ENCODE measurements around the gene MYH14. TPM values are rescaled to one million over a fixed set of nuclear protein-coding genes. Genes with fewer than 3 reads are reported as not detected.
A peak's percentile ranks its signal among the peaks of the same experiment; 100 is the strongest.

Gene MYH14
- total RNA-seq, 4 donors from 2014 or later: 103 to 174 (median 141) TPM

- H3K27me3 ChIP-seq: no peaks in the 10 kb centered on the region
- in situ Hi-C loops (cut with MboI; ENCODE audit: low sequenced_read_pairs in 4 of 4) (no loop called here), intact Hi-C loops (cut with DNase I; ENCODE audit: low total_unique reads) (no loop called here)
- H3K9me3 ChIP-seq: no peaks in the 10 kb centered on the region
- H3K4me1 ChIP-seq: peaks cover 24 to 34% of the 10 kb centered on the region in 2 donors
- ATAC-seq (no peak), DNase-seq (peak; percentile 25 to 41)
- TF ChIP-seq CTCF (IDR thresholded peaks at IDR 0.05 in 4 of 5, conservative IDR thresholded peaks at IDR 0.05 in 1 of 5) (no peak), POLR2A (IDR thresholded peaks at IDR 0.05) (no peak)
- peak overlapping the region in 2 of 4 donors; percentile 21 to 80 for H3K27ac ChIP-seq
- no peak overlapping the region for H3K4me3 ChIP-seq
- H3K36me3 ChIP-seq: no peaks in the 10 kb centered on the region
Observed at GRCh38 chr19:50238043-50238442, 34.6 kb downstream of the MYH14 start.

DNA sequence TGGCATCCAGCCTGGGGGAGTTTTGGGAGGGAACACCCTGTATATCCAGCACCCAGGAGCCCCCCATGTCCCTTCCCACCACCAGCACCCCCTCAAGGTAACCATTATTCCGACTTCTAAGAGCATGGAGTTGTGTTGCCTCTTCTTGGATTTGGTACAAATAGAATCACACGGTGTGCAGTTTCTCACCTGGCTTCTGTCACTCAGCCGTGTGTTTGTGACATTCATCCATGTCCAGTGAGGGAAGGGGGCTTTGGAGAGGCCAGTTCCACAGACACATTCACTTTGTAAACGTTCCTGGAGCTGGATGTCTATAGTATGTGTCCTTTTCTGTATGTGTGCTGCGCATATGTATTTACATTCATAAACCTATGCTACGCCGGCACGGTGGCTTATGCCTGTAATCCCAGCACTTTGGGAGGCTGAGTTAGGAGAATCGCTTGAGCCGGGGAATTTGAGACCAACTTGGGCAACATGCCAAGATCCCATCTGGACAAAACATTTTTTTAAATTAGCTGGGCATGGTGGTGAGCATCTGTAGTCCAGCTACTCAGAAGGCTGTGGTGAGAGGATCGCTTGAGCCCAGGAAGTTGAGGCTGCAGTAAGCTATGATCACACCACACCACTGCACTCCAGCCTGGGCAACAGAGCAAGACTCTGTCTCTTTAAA, 36.6 kb downstream of the MYH14 start:
- TF ChIP-seq POLR2A (IDR thresholded peaks at IDR 0.05): no peak
- no peak for TF ChIP-seq CTCF (IDR thresholded peaks at IDR 0.05 in 4 of 5, conservative IDR thresholded peaks at IDR 0.05 in 1 of 5)
- peak; percentile 67 to 71 for ATAC-seq
- Histone ChIP-seq H3K4me3 (no peak overlapping the region), H3K4me1 (peaks cover 15 to 20% of the 10 kb centered on the region in 2 donors), H3K9me3 (no peaks in the 10 kb centered on the region), H3K27me3 (no peaks in the 10 kb centered on the region), H3K27ac (peak overlapping the region; percentile 61 to 80 (median 72)), H3K36me3 (no peaks in the 10 kb centered on the region)
- in situ Hi-C loops (cut with MboI; ENCODE audit: low sequenced_read_pairs in 4 of 4) (no loop called here), intact Hi-C loops (cut with DNase I; ENCODE audit: low total_unique reads) (no loop called here)
- DNase-seq: peak in 1 of 2 donors; percentile 52

GRCh38 chr19:50242581-50242980, 39.2 kb downstream of the MYH14 start:
- Histone ChIP-seq H3K27ac (peak overlapping the region in 1 of 4 donors; percentile 78), H3K27me3 (no peaks in the 10 kb centered on the region), H3K9me3 (no peaks in the 10 kb centered on the region), H3K36me3 (peaks cover 0 to 12% of the 10 kb centered on the region in 2 donors), H3K4me3 (no peak overlapping the region), H3K4me1 (peaks cover 11 to 13% of the 10 kb centered on the region in 2 donors)
- ATAC-seq (no peak), DNase-seq (no peak)
- intact Hi-C loops (cut with DNase I; ENCODE audit: low total_unique reads): no loop called here
- in situ Hi-C loops (cut with MboI; ENCODE audit: low sequenced_read_pairs in 4 of 4): no loop called here
- no peak for TF ChIP-seq CTCF (IDR thresholded peaks at IDR 0.05 in 4 of 5, conservative IDR thresholded peaks at IDR 0.05 in 1 of 5)
- TF ChIP-seq POLR2A (IDR thresholded peaks at IDR 0.05): no peak

DNA sequence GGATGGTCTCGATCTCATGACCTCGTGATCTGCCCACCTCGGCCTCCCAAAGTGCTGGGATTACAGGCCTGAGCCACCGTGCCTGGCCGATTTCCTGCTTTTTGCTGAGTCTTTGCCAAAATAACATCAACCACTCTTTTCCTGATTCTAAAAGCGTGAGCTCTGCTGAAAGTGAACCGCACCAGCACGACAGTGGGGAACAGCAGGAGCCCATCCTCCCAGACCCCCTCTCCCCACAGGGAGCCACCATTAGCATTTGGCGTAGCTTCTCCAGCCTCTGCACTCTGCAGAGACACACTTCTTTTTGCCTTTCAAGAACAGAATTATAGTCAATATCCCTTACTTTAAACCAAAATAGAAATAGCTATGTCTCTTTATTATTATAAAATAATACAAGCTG, 41.3 kb downstream of the MYH14 start:
- intact Hi-C loops (cut with DNase I; ENCODE audit: low total_unique reads): no loop called here
- peaks cover 0 to 26% of the 10 kb centered on the region in 2 donors for H3K36me3 ChIP-seq

More for the DNA sequence above, 41.3 kb downstream of the MYH14 start:
- Histone ChIP-seq H3K4me1 (peaks cover 9 to 11% of the 10 kb centered on the region in 2 donors), H3K27ac (no peak overlapping the region), H3K27me3 (no peaks in the 10 kb centered on the region), H3K9me3 (no peaks in the 10 kb centered on the region), H3K4me3 (no peak overlapping the region)
- in situ Hi-C loops (cut with MboI; ENCODE audit: low sequenced_read_pairs in 4 of 4): no loop called here
- no peak for ATAC-seq
- no peak for DNase-seq
- TF ChIP-seq POLR2A (IDR thresholded peaks at IDR 0.05) (no peak), CTCF (IDR thresholded peaks at IDR 0.05 in 4 of 5, conservative IDR thresholded peaks at IDR 0.05 in 1 of 5) (no peak)
